Kidney epithelial cell (primary cell): ENCODE results near the gene SIX2. TPM values are rescaled to one million over a fixed set of nuclear protein-coding genes. Genes with fewer than 3 reads are reported as not detected.

Experiments
- DNase-seq: peaks from one replicate; pipeline ENCODE4 v3.0.0-alpha.2; 2010; ENCODE audit warnings: low read depth
- H3K27me3 ChIP-seq: 2 replicates; pipeline ENCODE4 v1.6.0; 2011; ENCODE audit warnings: low read length; ENCODE audit not compliant: control insufficient read depth, insufficient read depth
- H3K36me3 ChIP-seq: 2 replicates; pipeline ENCODE4 v1.5.1; 2011; ENCODE audit warnings: low read length; ENCODE audit not compliant: control insufficient read depth, insufficient read depth
- H3K4me3 ChIP-seq: 2 replicates; pipeline ENCODE4 v1.5.1; 2011; ENCODE audit warnings: low read depth, mild to moderate bottlenecking, control low read depth, low read length
- CTCF ChIP-seq: IDR thresholded peaks from 2 replicates; pipeline ENCODE4 v1.5.1; 2011; ENCODE audit warnings: mild to moderate bottlenecking, moderate library complexity, low read length, control low read depth, inconsistent platforms; ENCODE audit not compliant: insufficient read depth, poor library complexity, severe bottlenecking
- total RNA-seq: library from RNA; depleted of rRNA; stranded (reverse); fragments of >200 nt; gene quantifications from 2 replicates; pipeline ENCODE4 v1.2.3, GENCODE V29; 2015

SIX2 gene
- total RNA-seq, 1 donor from 2014 or later, result 0.96 TPM

GRCh38 chr2:45006041-45006941 lies 3.0 kb downstream of the SIX2 start:
- H3K4me3 ChIP-seq, result no peak overlapping the region
- no peak for TF ChIP-seq CTCF
- H3K36me3 ChIP-seq, result no peaks in the 10 kb centered on the region
- no peak for DNase-seq
- H3K27me3 ChIP-seq, result peaks cover 93% of the 10 kb centered on the region

DNA sequence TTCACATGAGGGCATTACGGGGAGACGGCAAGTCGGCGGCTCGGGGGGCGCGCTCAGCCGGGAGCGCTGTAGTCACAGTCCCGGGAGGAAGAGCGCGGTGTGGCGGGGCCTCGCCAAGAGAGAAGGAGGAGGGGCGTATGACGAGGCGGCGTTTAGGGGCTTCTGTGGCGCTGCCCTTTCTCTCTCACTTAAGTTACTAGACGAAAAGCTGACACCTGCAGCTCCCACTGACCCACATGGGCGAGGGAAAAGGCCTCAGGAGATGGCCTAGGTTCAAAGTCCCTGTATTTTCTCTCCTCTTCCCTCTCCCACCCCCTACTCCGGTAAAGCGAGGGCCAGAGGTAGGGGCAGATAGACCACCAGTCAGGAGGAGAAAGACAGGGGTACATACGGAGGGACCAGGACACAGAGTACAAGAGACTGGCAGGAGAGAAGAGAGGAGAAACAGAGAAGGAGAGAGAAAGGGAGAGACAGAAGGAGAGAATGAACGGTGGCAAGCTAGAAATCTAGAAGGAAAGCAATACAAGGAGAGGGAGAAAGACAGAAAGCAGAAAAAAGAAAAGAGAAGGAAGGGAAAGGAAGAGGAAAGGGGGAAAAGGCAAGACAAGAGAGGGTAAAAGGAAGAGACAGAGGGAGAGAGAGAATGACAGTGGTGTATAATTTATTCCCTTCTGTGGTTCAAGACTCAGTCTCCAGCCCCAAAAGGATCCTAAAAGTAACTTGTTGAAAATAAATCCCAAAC lies 3.8 kb downstream of the SIX2 start:
- Histone ChIP-seq H3K27me3 (peaks cover 93% of the 10 kb centered on the region), H3K36me3 (peaks cover 1% of the 10 kb centered on the region), H3K4me3 (no peak overlapping the region)
- no peak for TF ChIP-seq CTCF
- DNase-seq, result no peak

- Histone ChIP-seq H3K4me3 (no peak overlapping the region), H3K36me3 (peaks cover 1% of the 10 kb centered on the region), H3K27me3 (peaks cover 93% of the 10 kb centered on the region)
- TF ChIP-seq CTCF, result no peak
- DNase-seq, result no peak
Observed at GRCh38 chr2:45004562-45005191, 4.6 kb downstream of the SIX2 start.

DNA sequence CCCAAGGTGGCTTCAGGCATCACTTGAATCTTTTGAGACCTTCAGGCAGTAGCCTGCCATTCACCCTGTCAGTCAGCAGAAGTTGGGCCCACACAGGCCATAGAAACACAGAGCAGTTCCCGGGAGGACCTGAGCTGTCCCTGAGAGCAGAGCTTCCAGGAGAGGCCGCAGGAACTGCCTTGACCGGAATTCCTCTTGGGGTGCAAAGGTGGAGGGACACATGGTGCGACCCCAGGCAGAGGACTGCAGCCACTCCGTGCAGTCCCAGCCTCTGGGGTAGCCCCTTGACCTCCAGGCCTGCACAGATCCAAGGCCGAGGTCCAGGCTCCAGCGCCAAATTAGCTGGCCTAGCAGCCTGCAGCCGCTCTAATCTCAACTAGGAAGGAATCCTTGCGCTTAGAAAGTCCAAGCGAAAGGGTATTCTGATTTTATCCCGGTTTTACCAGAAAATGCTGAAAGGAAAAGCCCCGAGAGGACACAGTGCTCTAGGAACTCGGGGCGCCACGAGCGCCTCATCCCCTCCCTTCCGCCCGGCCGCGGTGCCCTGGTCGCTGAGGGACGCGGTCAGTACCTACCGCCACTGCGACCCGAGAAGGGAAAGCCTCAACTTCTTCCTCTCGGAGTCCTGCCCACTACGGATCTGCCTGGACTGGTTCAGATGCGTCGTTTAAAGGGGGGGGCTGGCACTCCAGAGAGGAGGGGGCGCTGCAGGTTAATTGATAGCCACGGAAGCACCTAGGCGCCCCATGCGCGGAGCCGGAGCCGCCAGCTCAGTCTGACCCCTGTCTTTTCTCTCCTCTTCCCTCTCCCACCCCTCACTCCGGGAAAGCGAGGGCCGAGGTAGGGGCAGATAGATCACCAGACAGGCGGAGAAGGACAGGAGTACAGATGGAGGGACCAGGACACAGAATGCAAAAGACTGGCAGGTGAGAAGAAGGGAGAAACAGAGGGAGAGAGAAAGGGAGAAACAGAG lies 5.4 kb downstream of the SIX2 start:
- no peak for DNase-seq
- H3K27me3 ChIP-seq, result peaks cover 97% of the 10 kb centered on the region
- no peak overlapping the region for H3K4me3 ChIP-seq
- H3K36me3 ChIP-seq, result peaks cover 1% of the 10 kb centered on the region
- TF ChIP-seq CTCF, result no peak

- Histone ChIP-seq H3K36me3 (peaks cover 1% of the 10 kb centered on the region), H3K27me3 (peaks cover 92% of the 10 kb centered on the region), H3K4me3 (no peak overlapping the region)
- no peak for DNase-seq
- TF ChIP-seq CTCF, result no peak
Observed at GRCh38 chr2:45002686-45003085, 6.6 kb downstream of the SIX2 start.
